Endometrium (tissue), 2 donors: ENCODE data around the gene ZNF124.
"Not testable (repeated sequence)": the region's sequence is repeated elsewhere in the genome, so short reads cannot be mapped to it uniquely, and the experiment has no call there.

Source experiments
- FAIRE-seq: peaks from 2 replicates; lab custom pipeline; 2012; peaks lifted over from hg19 to GRCh38; lab: Jason Lieb, UNC
- donor health status: control.
- donor health status: control.

Gene ZNF124

GRCh38 chr1:247171875-247172563, at the start of gene ZNF124:
TSS of gene ZNF124 (minus strand) at chr1:247172020. CDS start at chr1:247171877, 143 bp downstream.
- peak; percentile 88 for FAIRE-seq

DNA sequence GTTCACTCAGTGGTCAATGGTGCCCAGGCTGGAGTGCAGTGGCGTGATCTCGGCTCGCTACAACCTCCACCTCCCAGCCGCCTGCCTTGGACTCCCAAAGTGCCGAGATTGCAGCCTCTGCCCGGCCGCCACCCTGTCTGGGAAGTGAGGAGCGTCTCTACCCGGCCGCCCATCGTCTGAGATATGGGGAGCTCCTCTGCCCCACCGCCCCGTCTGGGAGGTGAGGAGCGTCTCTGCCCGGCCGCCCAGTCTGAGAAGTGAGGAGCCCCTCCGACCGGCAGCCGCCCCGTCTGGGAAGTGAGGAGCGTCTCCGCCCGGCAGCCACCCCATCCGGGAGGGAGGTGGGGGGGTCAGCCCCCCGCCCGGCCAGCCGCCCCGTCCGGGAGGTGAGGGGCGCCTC, 48.5 kb upstream of the ZNF124 start:
- not testable (repeated sequence) for FAIRE-seq

DNA sequence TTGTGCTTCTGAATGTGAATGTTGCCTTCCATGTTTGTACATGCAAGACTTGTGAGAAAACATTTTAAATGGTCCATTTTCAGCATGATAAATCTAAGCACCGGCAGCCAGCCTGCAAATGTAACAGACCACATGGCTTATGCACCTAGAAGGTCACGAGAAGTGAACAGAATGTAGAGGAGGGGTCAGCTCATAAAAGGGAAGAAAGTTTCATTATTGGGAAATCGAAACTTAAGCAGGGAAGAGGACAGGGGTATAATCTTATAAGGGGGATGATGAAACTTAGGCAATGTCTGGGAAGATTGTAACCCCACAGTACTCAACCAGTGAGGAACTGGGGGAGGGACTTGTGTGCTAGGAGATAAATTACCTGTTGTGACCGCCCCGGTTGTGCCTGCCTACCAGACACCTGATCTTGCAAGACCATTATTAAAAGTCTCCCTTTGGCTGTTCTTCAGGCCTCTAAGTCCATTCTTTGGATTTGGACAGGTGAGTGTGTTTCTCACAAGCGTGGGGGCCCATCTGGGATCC, 46.4 kb upstream of the ZNF124 start:
- no peak for FAIRE-seq

- no peak for FAIRE-seq
These were observed 44.4 kb upstream of the ZNF124 start for GRCh38 chr1:247216261-247216660.

- FAIRE-seq, result no peak
These were observed 41.1 kb upstream of the ZNF124 start for GRCh38 chr1:247212627-247213617.

DNA sequence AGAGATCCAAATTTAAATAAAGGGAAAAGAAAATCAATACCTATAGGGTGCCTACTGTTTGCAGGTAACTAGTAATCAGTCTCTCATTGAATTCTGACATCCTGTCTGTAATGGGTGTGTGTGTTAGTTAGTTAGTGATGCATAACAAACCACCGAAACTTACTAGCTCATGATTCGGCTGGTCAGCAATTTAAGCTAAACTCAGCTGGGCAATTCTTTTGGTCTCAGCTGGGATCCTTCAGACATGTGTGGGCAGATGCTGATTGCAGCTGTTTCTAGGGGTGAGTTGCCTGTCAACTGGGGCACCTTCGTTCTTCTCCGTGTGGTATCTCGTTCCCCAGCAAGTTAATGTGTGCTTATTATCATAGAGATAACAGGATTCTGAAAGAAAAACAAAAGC, 40.2 kb upstream of the ZNF124 start:
- no peak for FAIRE-seq

GRCh38 chr1:247211339-247211738, 39.5 kb upstream of the ZNF124 start:
- no peak for FAIRE-seq

- FAIRE-seq, result peak; percentile 88
These were observed 38.7 kb upstream of the ZNF124 start for GRCh38 chr1:247210376-247211117.

DNA sequence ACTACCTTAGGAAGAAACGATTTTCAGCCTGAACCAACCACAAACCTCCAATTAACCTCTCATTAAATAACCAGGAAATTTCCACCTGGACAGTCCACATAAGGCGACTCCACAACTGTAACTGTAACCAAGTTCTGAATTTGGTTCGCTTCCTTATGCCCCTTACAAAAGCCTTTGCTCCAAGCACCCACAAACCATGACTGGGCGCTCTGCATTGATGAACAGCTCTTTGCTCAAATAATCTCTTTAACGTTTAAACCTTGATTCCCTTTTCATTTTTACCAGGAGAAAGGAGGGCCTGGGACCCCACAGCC, 38.2 kb upstream of the ZNF124 start:
- no peak for FAIRE-seq

DNA sequence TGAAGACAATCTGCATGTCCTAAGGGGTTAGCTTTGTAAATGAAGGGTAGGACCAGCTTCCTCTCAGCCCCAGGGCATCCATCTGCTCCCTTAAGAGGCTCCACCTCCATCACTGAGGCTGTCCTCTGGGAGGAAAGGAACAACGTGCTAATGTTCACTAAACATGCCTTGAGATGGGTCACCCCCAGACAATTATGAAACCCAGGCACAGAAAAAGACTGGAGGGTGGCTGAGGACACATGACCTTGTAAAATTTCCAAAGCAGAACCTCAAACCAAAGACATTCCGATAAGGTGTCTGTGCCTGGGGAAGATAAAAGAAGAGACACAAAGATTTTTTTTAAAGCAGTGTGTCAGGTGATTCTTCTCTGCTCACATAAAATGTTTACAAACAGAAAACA, 37.6 kb upstream of the ZNF124 start:
- no peak for FAIRE-seq

GRCh38 chr1:247204177-247204647, 32.4 kb upstream of the ZNF124 start:
- no peak for FAIRE-seq

GRCh38 chr1:247198781-247199180, 27.0 kb upstream of the ZNF124 start:
- FAIRE-seq, result no peak

GRCh38 chr1:247193958-247194357, 22.1 kb upstream of the ZNF124 start:
- FAIRE-seq, result no peak

DNA sequence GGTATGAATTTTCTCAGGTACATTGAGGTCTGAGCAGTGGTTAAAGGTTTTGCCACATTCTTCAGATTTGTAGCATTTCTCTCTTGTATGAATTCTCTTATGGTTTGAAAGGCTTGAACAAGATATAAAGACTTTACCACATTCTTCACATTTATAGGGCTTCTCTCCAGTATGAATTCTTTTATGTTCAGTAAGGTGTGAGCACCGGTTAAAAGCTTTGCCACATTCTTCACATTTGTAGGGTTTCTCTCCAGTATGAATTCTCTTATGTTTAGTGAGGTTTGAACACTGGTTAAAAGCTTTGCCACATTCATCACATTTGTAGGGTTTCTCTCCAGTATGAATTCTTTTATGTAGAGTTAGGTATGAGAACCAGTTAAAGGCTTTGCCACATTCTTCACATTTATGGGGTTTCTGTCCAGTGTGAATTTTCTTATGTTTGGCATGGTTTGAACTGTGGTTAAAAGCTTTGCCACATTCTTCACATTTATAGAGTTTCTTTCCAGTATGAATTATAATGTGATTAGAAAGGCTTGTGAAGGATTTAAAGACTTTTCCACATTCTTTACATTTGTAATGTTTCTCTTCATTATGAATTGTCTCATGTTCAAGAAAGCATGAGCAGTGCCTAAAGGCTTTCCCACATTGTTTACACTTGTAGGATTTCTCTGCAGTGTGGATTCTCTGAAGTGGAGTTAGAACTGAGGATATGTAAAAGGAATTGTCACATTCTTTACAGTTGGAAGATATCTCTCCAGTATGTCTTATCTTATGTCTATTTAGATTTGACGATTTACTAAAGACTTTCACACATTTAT, 18.4 kb upstream of the ZNF124 start:
- no peak for FAIRE-seq

DNA sequence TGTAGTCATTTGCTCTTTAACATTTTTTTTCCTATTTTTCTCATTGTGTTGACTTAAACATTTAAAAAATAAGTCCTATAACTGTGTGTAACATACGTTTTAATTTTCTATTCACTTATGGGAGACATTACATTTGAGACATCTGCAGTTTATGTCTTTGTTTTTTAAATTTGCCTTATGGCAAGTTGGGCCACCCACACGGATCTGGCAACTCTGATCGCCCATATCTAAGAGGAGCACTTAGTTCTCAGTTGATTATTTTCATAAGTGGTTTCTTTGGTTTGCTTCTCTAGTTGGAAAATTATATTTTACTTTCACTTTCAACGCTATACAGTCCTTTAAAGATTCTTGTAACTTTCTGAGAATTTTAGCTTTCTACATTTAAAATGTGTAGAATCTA, 13.8 kb upstream of the ZNF124 start:
- no peak for FAIRE-seq

- FAIRE-seq, result no peak
These were observed 12.4 kb upstream of the ZNF124 start for GRCh38 chr1:247184254-247184653.

DNA sequence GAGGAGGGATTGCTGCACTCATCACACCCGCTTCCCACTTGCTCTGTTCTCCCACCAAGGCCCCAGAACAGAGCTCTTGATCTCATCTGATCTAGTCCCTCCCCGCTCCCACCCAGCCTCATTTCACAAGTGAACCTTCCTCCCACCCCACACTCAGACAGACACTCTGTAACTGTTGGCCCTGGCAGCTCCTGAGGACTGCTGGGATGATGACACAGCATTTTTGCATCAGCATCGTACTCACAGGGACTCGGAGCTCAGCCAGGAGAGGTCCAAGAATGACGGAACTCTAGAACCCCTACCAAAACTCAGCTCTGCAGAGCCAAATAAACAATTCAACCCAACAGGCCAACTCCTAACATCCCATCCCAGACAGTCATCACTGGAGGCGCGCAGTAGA, 11.2 kb upstream of the ZNF124 start:
- FAIRE-seq, result no peak

- no peak for FAIRE-seq
These were observed 8.8 kb upstream of the ZNF124 start for GRCh38 chr1:247180581-247180980.

- no peak for FAIRE-seq
These were observed 5.9 kb upstream of the ZNF124 start for GRCh38 chr1:247177755-247178154.

DNA sequence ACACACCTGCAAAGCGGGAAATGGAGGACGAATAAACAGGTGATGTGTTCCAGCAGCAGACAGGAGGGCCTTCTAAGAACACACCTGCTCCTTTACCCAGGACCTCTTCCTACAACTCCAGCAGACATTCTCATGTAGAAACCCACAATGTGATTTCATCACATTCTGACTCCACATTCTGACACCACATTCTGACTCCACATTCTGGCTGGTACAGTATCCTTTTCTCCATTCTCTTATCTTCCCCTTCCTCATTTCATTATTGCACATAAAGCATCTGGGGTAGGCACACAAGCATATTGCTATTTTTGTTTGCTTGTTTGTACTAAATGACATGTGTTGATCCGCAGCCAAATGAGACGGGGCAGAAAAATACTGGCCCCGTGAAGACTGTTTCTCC, 3.6 kb upstream of the ZNF124 start:
- no peak for FAIRE-seq

DNA sequence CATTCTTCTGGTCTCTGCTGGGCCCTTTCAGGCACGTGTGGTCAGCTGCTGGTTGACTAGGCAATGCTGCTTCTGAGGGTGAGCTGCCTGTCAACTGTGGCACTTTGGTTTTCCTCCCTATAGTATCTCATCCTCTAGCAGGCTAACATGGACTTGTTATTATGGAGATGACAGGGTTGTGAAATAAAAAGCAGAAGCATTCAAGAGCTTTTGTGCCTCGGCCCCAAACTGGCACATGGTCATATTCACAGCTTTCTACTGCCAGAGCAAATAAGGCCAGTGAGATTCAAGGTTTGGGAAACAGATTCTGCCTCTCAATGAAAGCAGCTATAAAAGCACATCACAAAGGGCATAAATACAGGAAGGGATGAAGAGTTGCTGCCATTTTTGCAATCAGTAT, 1.6 kb upstream of the ZNF124 start:
- no peak for FAIRE-seq
